ENCODE data around the gene NUP214. TPM values are rescaled to one million over a fixed set of nuclear protein-coding genes. Genes with fewer than 3 reads are reported as not detected.

The NUP214 gene
- total and polyA plus RNA-seq, 2 of the 4 experiments (the other 2 are of a cell fraction) = 7.9 to 13.4 TPM

DNA sequence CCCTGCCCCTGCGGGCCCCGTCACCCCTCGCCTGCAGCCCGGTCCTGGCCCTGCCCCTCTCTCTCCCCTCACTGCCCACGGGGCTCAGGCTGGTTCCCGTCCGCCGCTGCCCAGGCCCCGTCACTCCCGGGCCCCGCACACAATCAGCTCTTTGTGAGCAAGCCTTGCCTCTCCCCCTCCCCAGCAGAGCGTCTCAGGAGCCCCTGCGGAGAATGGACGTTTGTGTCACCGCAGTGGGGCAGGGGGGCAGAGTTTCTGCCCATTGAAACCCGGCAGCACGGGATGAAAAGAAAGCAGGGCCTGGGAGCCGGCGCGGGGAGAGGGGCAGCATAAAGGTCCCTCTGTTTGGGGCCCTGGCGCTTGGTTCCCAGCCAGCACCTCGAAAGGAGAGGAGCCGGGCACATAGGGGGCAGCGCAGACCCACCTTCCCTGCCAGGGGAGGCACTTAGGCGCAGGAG is 13.5 kb upstream of the NUP214 start:
- intact Hi-C loops (cut with micrococcal nuclease) (no loop called here), in situ Hi-C loops (cut with MboI; ENCODE audit: low sequenced_read_pairs) (no loop called here), dilution Hi-C loops (cut with HindIII; ENCODE audit: low sequenced_read_pairs, unreplicated experiment) (no loop called here)
- H3K79me1 ChIP-seq (ENCODE audit: low read depth in 1 of 2, low read length in 2 of 2) = no peaks in the 10 kb centered on the region
- no peak overlapping the region for H3K4me2 ChIP-seq (ENCODE audit: low read depth, low read length)
- H3K9ac ChIP-seq (ENCODE audit: low read depth, low read length) = no peak overlapping the region
- no peak overlapping the region for H2AK9ac ChIP-seq (replicated peaks; ENCODE audit: low read depth, low read length, poor library complexity)
- H2BK120ac ChIP-seq (ENCODE audit: low read depth, low read length) = no peak overlapping the region
- ChIA-PET POLR2A (ENCODE audit: unreplicated experiment) (interaction anchor here (0.5 kb wide), 1 partner anchor 20 kb away, joined by 4 read pairs; no protein-coding TSS in a partner anchor), CTCF (no interaction called here)
- no peaks in the 10 kb centered on the region for H3K9me1 ChIP-seq (ENCODE audit: insufficient read depth, low read length)
- no peak overlapping the region for H4K91ac ChIP-seq (ENCODE audit: insufficient read depth, low read depth, low read length)
- H3K18ac ChIP-seq (ENCODE audit: low read depth, low read length) = no peak overlapping the region
- H3K4ac ChIP-seq (ENCODE audit: low read depth, low read length) = no peak overlapping the region
- no peak overlapping the region for H3K56ac ChIP-seq (ENCODE audit: extremely low read depth, insufficient read depth, low read length)
- H2AFZ ChIP-seq (replicated peaks; ENCODE audit: low read length, poor library complexity) = no peak overlapping the region
- no peaks in the 10 kb centered on the region; the same call in 1 of the 2 replicates for H4K20me1 ChIP-seq (ENCODE audit: insufficient read depth, low read length)
- no peak overlapping the region for H3K27ac ChIP-seq (ENCODE audit: insufficient read depth, low read length)
- no TSS peak for BruUV-seq (replicated peaks)
- no peak overlapping the region for H2AK5ac ChIP-seq (ENCODE audit: low read depth, low read length)
- TF ChIP-seq CHD1 (IDR thresholded peaks at IDR 0.05; ENCODE audit: low read depth, low read length) (no peak), NFE2L2 (IDR thresholded peaks at IDR 0.05; ENCODE audit: low read depth, low read length) (no peak), SMC3 (IDR thresholded peaks at IDR 0.05; ENCODE audit: low read depth, low read length) (no peak), CTCF (conservative IDR thresholded peaks at IDR 0.05; ENCODE audit: low read depth, low read length) (no peak), MAZ (IDR thresholded peaks at IDR 0.05; ENCODE audit: borderline replicate concordance, low read depth, low read length) (no peak), POLR2A (IDR thresholded peaks at IDR 0.05; ENCODE audit: low read depth, low read length) (no peak)
- 60% methylated on average over 1 of the region's 25 CpGs; no CpG with 5 or more reads in 1 of the 2 experiments for WGBS, 2 experiments (ENCODE audit: extremely low coverage in 2 of 2, insufficient read length in 1 of 2)
- H3K14ac ChIP-seq (replicated peaks; ENCODE audit: low read depth, low read length) = no peak overlapping the region
- no peaks in the 10 kb centered on the region for H3K36me3 ChIP-seq (ENCODE audit: control insufficient read depth, insufficient read depth, low read length)
- H3K27me3 ChIP-seq (ENCODE audit: control insufficient read depth, insufficient read depth, low read length) = peaks cover 20% of the 10 kb centered on the region
- H2BK20ac ChIP-seq (ENCODE audit: low read depth, low read length) = no peak overlapping the region
- no peak overlapping the region for H2BK5ac ChIP-seq (ENCODE audit: low read depth, low read length, poor library complexity, severe bottlenecking)
- ATAC-seq (ENCODE audit: low read depth) (no peak), DNase-seq (no peak)
- H3K4me3 ChIP-seq (ENCODE audit: insufficient read depth, low read depth, low read length) = no peak overlapping the region
- H3K9me3 ChIP-seq (ENCODE audit: control insufficient read depth, insufficient read depth, low read length) = no peaks in the 10 kb centered on the region
- no peak overlapping the region for H4K5ac ChIP-seq (ENCODE audit: low read depth, low read length)
- no peaks in the 10 kb centered on the region for H3K4me1 ChIP-seq (ENCODE audit: control insufficient read depth, insufficient read depth, low read length)
- H2BK15ac ChIP-seq (ENCODE audit: low read depth, low read length) = no peak overlapping the region
- no peak overlapping the region for H3K23ac ChIP-seq (ENCODE audit: low read depth, low read length)
- H4K8ac ChIP-seq (ENCODE audit: low read depth in 2 of 2, low read length in 2 of 2) = no peak overlapping the region
